Thoracic aorta (tissue), 2 donors: ENCODE results near the gene CATSPERZ. TPM values are rescaled to one million over a fixed set of nuclear protein-coding genes. Genes with fewer than 3 reads are reported as not detected.
A peak's percentile ranks its signal among the peaks of the same experiment; 100 is the strongest.

Experiments
- ATAC-seq: fragments of 150-250 bp; one replicate; pipeline ENCODE4 v1.8.0; 2017; ENCODE audit warnings: low read depth; ENCODE audit not compliant: insufficient number of reproducible peaks, low FRiP score
- DNase-seq: peaks from one replicate; pipeline ENCODE4 v3.0.0-alpha.2; 2020; ENCODE audit warnings: low spot score
- H3K27ac ChIP-seq, 2 donors: fragments of 200-600 bp; sonication (generic); 1 replicate in 1 of 2; 2 replicates in 1 of 2; pipeline ENCODE4 v1.5.1; 2016; ENCODE audit warnings: mild to moderate bottlenecking in 2 of 2, moderate library complexity in 2 of 2
- H3K27me3 ChIP-seq: fragments of 200-600 bp; sonication (generic); replicated peaks from 2 replicates; pipeline ENCODE4 v1.6.0; 2016; ENCODE audit warnings: mild to moderate bottlenecking; ENCODE audit not compliant: insufficient read depth
- H3K36me3 ChIP-seq: fragments of 200-600 bp; sonication (generic); one replicate; pipeline ENCODE4 v1.5.1; 2016
- H3K4me1 ChIP-seq, 2 donors: fragments of 200-600 bp; sonication (generic); 1 replicate in 1 of 2; 2 replicates in 1 of 2; pipeline versions ENCODE4 v1.5.1 to v1.6.0; 2016; ENCODE audit warnings: low read depth in 2 of 2, mild to moderate bottlenecking in 1 of 2; ENCODE audit not compliant: control insufficient read depth in 1 of 2
- H3K4me3 ChIP-seq: fragments of 200-600 bp; sonication (generic); 2 replicates; pipeline ENCODE4 v1.5.1; 2016; ENCODE audit warnings: mild to moderate bottlenecking
- H3K9me3 ChIP-seq: fragments of 200-600 bp; sonication (generic); 2 replicates; pipeline ENCODE4 v1.5.1; 2016
- CTCF ChIP-seq: fragments of 200-600 bp; sonication (generic); IDR thresholded peaks from one replicate; pipeline ENCODE4 v1.5.1; 2019; ENCODE audit warnings: antibody characterized with exemption
- total RNA-seq, 2 donors: library from RNA; depleted of rRNA; stranded (reverse); fragments of >200 nt; gene quantifications; one replicate each; pipeline versions ENCODE4 v1.1.0 to v1.2.3, GENCODE V29; 2016

Gene CATSPERZ
- total RNA-seq, 2 donors from 2014 or later, result not detected

- TF ChIP-seq CTCF, result no peak
- H3K36me3 ChIP-seq, result peaks cover 68% of the 10 kb centered on the region
These were observed 38.5 kb upstream of the CATSPERZ start for GRCh38 chr11:64261556-64262080.

GRCh38 chr11:64262271-64263002 is 37.7 kb upstream of the CATSPERZ start:
- no peaks in the 10 kb centered on the region for H3K9me3 ChIP-seq
- no peak overlapping the region for H3K4me3 ChIP-seq
- no peak overlapping the region for H3K27ac ChIP-seq
- no peaks in the 10 kb centered on the region for H3K4me1 ChIP-seq
- peaks cover 66% of the 10 kb centered on the region for H3K36me3 ChIP-seq
- H3K27me3 ChIP-seq, result no peaks in the 10 kb centered on the region
- no peak for DNase-seq
- TF ChIP-seq CTCF, result no peak
- ATAC-seq, result no peak

More at GRCh38 chr11:64261556-64262080, 38.5 kb upstream of the CATSPERZ start:
- no peak overlapping the region for H3K4me3 ChIP-seq
- DNase-seq (no peak), ATAC-seq (no peak)
- H3K9me3 ChIP-seq, result no peaks in the 10 kb centered on the region
- no peaks in the 10 kb centered on the region for H3K27me3 ChIP-seq
- no peaks in the 10 kb centered on the region for H3K4me1 ChIP-seq
- no peak overlapping the region for H3K27ac ChIP-seq

- TF ChIP-seq CTCF, result no peak
- no peaks in the 10 kb centered on the region for H3K27me3 ChIP-seq
- H3K27ac ChIP-seq, result peak overlapping the region in 1 of 2 donors; percentile 22
- H3K4me3 ChIP-seq, result no peak overlapping the region
- H3K4me1 ChIP-seq, result peaks cover 5 to 8% of the 10 kb centered on the region in 2 donors
- ATAC-seq (no peak), DNase-seq (no peak)
- no peaks in the 10 kb centered on the region for H3K9me3 ChIP-seq
- H3K36me3 ChIP-seq, result peaks cover 64% of the 10 kb centered on the region
These were observed 36.9 kb upstream of the CATSPERZ start for GRCh38 chr11:64263021-64263946.

GRCh38 chr11:64263947-64264317 is 36.2 kb upstream of the CATSPERZ start:
- TF ChIP-seq CTCF, result no peak
- DNase-seq (no peak), ATAC-seq (no peak)
- Histone ChIP-seq H3K4me1 (peaks cover 10 to 14% of the 10 kb centered on the region in 2 donors), H3K9me3 (no peaks in the 10 kb centered on the region), H3K36me3 (peaks cover 57% of the 10 kb centered on the region), H3K27ac (no peak overlapping the region), H3K4me3 (no peak overlapping the region), H3K27me3 (no peaks in the 10 kb centered on the region)

GRCh38 chr11:64264371-64264852 is 35.7 kb upstream of the CATSPERZ start:
- Histone ChIP-seq H3K36me3 (peaks cover 54% of the 10 kb centered on the region), H3K27ac (no peak overlapping the region), H3K4me3 (no peak overlapping the region), H3K27me3 (no peaks in the 10 kb centered on the region), H3K4me1 (peaks cover 10 to 18% of the 10 kb centered on the region in 2 donors), H3K9me3 (no peaks in the 10 kb centered on the region)
- DNase-seq (no peak), ATAC-seq (no peak)
- TF ChIP-seq CTCF, result no peak
